ENCODE data around the gene CORO2A.

Gene CORO2A

GRCh38 chr9:98107926-98108325 is 84.5 kb downstream of the CORO2A start:
- no peak overlapping the region for H3K4me3 ChIP-seq (ENCODE audit: low read depth, low read length)
- ChIA-PET CTCF (interaction anchor here (1.0 kb wide), 1 partner anchor 86 kb away, joined by 3 read pairs; no protein-coding TSS in a partner anchor), POLR2A (no interaction called here)
- TF ChIP-seq, protein P1, sequence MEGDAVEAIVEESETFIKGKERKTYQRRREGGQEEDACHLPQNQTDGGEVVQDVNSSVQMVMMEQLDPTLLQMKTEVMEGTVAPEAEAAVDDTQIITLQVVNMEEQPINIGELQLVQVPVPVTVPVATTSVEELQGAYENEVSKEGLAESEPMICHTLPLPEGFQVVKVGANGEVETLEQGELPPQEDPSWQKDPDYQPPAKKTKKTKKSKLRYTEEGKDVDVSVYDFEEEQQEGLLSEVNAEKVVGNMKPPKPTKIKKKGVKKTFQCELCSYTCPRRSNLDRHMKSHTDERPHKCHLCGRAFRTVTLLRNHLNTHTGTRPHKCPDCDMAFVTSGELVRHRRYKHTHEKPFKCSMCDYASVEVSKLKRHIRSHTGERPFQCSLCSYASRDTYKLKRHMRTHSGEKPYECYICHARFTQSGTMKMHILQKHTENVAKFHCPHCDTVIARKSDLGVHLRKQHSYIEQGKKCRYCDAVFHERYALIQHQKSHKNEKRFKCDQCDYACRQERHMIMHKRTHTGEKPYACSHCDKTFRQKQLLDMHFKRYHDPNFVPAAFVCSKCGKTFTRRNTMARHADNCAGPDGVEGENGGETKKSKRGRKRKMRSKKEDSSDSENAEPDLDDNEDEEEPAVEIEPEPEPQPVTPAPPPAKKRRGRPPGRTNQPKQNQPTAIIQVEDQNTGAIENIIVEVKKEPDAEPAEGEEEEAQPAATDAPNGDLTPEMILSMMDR (IDR thresholded peaks at IDR 0.05; ENCODE audit: insufficient read depth, low read length, missing control alignments) = no peak
- DNase-seq (ENCODE audit: low read depth, low spot score) = no peak

- no peak overlapping the region for H3K4me3 ChIP-seq (ENCODE audit: low read depth, low read length)
- TF ChIP-seq, protein P1 (IDR thresholded peaks at IDR 0.05; ENCODE audit: insufficient read depth, low read length, missing control alignments) = no peak
- POLR2A ChIA-PET = no interaction called here
- DNase-seq (ENCODE audit: low read depth, low spot score) = no peak
- CTCF ChIA-PET = no interaction called here
These were observed 87.4 kb downstream of the CORO2A start for GRCh38 chr9:98105006-98105405.

DNA sequence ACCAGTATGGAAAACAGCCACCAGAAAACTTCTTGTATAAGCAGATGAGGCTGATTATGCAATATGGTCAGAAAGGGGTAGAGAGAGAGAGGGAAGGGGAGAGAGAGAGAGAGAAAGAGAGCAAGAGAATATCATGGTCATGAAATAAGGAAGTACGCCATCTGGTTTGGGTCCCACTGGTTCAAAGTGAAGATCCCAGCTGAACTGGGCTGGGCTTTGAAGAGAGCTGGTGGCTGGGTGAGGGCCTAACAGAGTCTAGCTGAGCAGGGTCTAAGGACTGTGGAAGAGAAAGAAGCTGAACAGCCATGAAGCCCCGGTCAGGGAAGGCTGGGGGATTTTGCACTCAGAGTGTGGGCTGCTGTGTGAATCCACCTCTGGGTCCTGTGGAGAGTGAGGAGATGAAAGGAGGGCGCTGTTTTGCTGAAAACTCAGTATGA is 88.0 kb downstream of the CORO2A start:
- no peak overlapping the region for H3K4me3 ChIP-seq (ENCODE audit: low read depth, low read length)
- ChIA-PET CTCF (interaction anchor here (1.0 kb wide), 1 partner anchor 30 kb away, joined by 3 read pairs; no protein-coding TSS in a partner anchor), POLR2A (no interaction called here)
- TF ChIP-seq, protein P1 (IDR thresholded peaks at IDR 0.05; ENCODE audit: insufficient read depth, low read length, missing control alignments) = no peak
- DNase-seq (ENCODE audit: low read depth, low spot score) = no peak

GRCh38 chr9:98101868-98102273 is 90.6 kb downstream of the CORO2A start:
- TF ChIP-seq, protein P1 (IDR thresholded peaks at IDR 0.05; ENCODE audit: insufficient read depth, low read length, missing control alignments) = no peak
- H3K4me3 ChIP-seq (ENCODE audit: low read depth, low read length) = no peak overlapping the region
- ChIA-PET POLR2A (no interaction called here), CTCF (no interaction called here)
- DNase-seq (ENCODE audit: low read depth, low spot score) = no peak

GRCh38 chr9:98101416-98101815 is 91.0 kb downstream of the CORO2A start:
- ChIA-PET POLR2A (no interaction called here), CTCF (no interaction called here)
- H3K4me3 ChIP-seq (ENCODE audit: low read depth, low read length) = no peak overlapping the region
- TF ChIP-seq, protein P1 (IDR thresholded peaks at IDR 0.05; ENCODE audit: insufficient read depth, low read length, missing control alignments) = no peak
- DNase-seq (ENCODE audit: low read depth, low spot score) = no peak

DNA sequence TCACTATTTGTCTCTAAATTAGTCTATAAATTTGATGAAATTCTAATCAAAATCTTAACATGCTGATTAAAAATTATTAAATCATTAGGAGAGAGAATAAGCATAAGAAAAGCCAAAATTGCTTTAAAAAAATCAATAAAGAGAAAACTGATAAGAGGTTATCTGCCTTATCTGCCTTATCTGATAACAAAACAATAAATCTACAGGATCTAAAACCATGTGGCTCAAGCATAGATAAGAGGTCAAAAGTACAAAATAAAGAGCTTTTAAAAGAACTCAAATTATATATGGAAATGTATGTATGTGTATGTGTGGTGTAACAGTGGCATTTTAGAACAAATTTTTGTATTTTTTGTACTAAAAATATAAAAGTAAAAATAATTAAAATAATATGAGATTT is 92.0 kb downstream of the CORO2A start:
- no peak for DNase-seq (ENCODE audit: low read depth, low spot score)
- TF ChIP-seq, protein P1 (IDR thresholded peaks at IDR 0.05; ENCODE audit: insufficient read depth, low read length, missing control alignments) = no peak
- CTCF ChIA-PET = interaction anchor here (0.9 to 1.0 kb wide), 2 partner anchors 105 to 163 kb away, joined by 3 to 4 read pairs; no protein-coding TSS in a partner anchor
- POLR2A ChIA-PET = no interaction called here
- no peak overlapping the region for H3K4me3 ChIP-seq (ENCODE audit: low read depth, low read length)
